HepG2 (cell line): ENCODE measurements around the gene BABAM1. TPM values are rescaled to one million over a fixed set of nuclear protein-coding genes. Genes with fewer than 3 reads are reported as not detected.

Experiments
- ATAC-seq: fragments of 200-7000 bp; cut with Tn5 transposase; 3 replicates; pipeline ENCODE4 v1.9.1; 2020; ENCODE audit warnings: mild to moderate bottlenecking, moderate library complexity
- BruUV-seq: library from RNA; stranded (reverse); fragments of 400-500 nt; replicated peaks from 2 replicates; lab custom pipeline; 2021; lab: Mats Ljungman, UMichigan
- CTCF ChIA-PET: fragments of 300-600 bp; formaldehyde crosslinking; extraction: SDS; loops from one replicate; lab custom pipeline; 2021; ENCODE audit warnings: low total read pairs, inconsistent platforms, low intra/inter-chr PET ratio; lab: Yijun Ruan, JAX
- POLR2A ChIA-PET: fragments of 350-600 bp; sonication (Branson Sonifier 250); formaldehyde crosslinking; loops from one replicate; lab custom pipeline; 2020; ENCODE audit warnings: antibody characterized with exemption, inconsistent platforms; lab: Yijun Ruan, JAX
- DNase-seq: peaks from one replicate; pipeline ENCODE4 v3.0.0-alpha.2; 2015; ENCODE audit warnings: low spot score
- FAIRE-seq: peaks from 3 replicates; lab custom pipeline; 2011; peaks lifted over from hg19 to GRCh38; lab: Jason Lieb, UNC
- H2AFZ ChIP-seq: one replicate; pipeline ENCODE4 v1.6.1; 2011; ENCODE audit warnings: low read length, inconsistent platforms
- H3K27ac ChIP-seq: fragments of 300-600 bp; 3 replicates; pipeline ENCODE4 v1.8.0; 2011; ENCODE audit warnings: mixed run types, mild to moderate bottlenecking, mixed read lengths, low read length, inconsistent platforms; ENCODE audit not compliant: insufficient read depth; ENCODE audit errors: extremely low read length
- H3K27me3 ChIP-seq, 2 experiments: fragments of 200-600 bp in 1 of 2; 2 replicates in 1 of 2; 3 replicates in 1 of 2; pipeline versions ENCODE4 v1.6.0 to v1.8.0; 2011; ENCODE audit warnings: low read length in 2 of 2, mild to moderate bottlenecking in 2 of 2, moderate library complexity in 2 of 2, inconsistent platforms in 1 of 2; ENCODE audit not compliant: insufficient read depth in 2 of 2, control insufficient read depth in 1 of 2
- H3K36me3 ChIP-seq, 2 experiments: fragments of 200-600 bp in 1 of 2; replicated peaks in 1 of 2; 2 replicates in 1 of 2; 3 replicates in 1 of 2; pipeline versions ENCODE4 v1.5.1 to v1.8.0; 2011; ENCODE audit warnings: low read length in 2 of 2, inconsistent platforms in 1 of 2; ENCODE audit not compliant: insufficient read depth in 2 of 2, control insufficient read depth in 1 of 2
- H3K4me1 ChIP-seq: 2 replicates; pipeline ENCODE4 v1.5.1; 2012; ENCODE audit warnings: low read length, inconsistent platforms; ENCODE audit not compliant: insufficient read depth
- H3K4me2 ChIP-seq: 2 replicates; pipeline ENCODE4 v1.6.0; 2011; ENCODE audit warnings: low read depth, low read length, inconsistent platforms
- H3K4me3 ChIP-seq, 3 experiments: fragments of 200-600 bp in 1 of 3; sonication (generic), shearing (Covaris generic) in 1 of 3; replicated peaks in 1 of 3; 2 replicates each; pipeline ENCODE4 v1.5.1; 2011 to 2016; ENCODE audit warnings: low read length in 3 of 3, inconsistent platforms in 2 of 3, low read depth in 2 of 3, mild to moderate bottlenecking in 2 of 3, control low read depth in 1 of 3, mixed read lengths in 1 of 3; ENCODE audit not compliant: insufficient read depth in 1 of 3
- H3K79me2 ChIP-seq: one replicate; pipeline ENCODE4 v1.6.1; 2011; ENCODE audit warnings: low read length, inconsistent platforms; ENCODE audit not compliant: insufficient read depth
- H3K9ac ChIP-seq: 2 replicates; pipeline ENCODE4 v1.6.0; 2011; ENCODE audit warnings: mild to moderate bottlenecking, low read depth, low read length, inconsistent platforms; ENCODE audit not compliant: insufficient read depth
- H3K9me3 ChIP-seq: 2 replicates; pipeline ENCODE4 v1.5.1; 2012; ENCODE audit warnings: mild to moderate bottlenecking, low read length
- H4K20me1 ChIP-seq: 2 replicates; pipeline ENCODE4 v1.6.0; 2011; ENCODE audit warnings: inconsistent platforms, mild to moderate bottlenecking, low read length, moderate library complexity; ENCODE audit not compliant: insufficient read depth
- CBFB ChIP-seq: sonication (generic); formaldehyde crosslinking; IDR thresholded peaks from 2 replicates; pipeline ENCODE4 v1.4.0; 2020; ENCODE audit warnings: missing genetic modification reagents
- CEBPB ChIP-seq: IDR thresholded peaks from 2 replicates; pipeline ENCODE4 v1.6.1; 2011; ENCODE audit warnings: low read depth, low read length, improper control_type of control experiment, borderline replicate concordance
- HHEX ChIP-seq: IDR thresholded peaks from 2 replicates; pipeline ENCODE4 v1.6.1; 2016; ENCODE audit warnings: control low read depth
- SNAPC2 ChIP-seq: sonication (generic); formaldehyde crosslinking; IDR thresholded peaks from 2 replicates; pipeline ENCODE4 v1.8.1; 2022; ENCODE audit warnings: mild to moderate bottlenecking, missing genetic modification reagents
- UBTF ChIP-seq: sonication (generic); formaldehyde crosslinking; IDR thresholded peaks from 2 replicates; pipeline ENCODE4 v1.4.0; 2020; ENCODE audit warnings: mild to moderate bottlenecking, missing genetic modification reagents
- ZNF572 ChIP-seq: sonication (generic); formaldehyde crosslinking; IDR thresholded peaks from 2 replicates; pipeline ENCODE4 v1.5.1; 2020; ENCODE audit warnings: mild to moderate bottlenecking, missing genetic modification reagents
- ZNF703 ChIP-seq: sonication (generic); formaldehyde crosslinking; IDR thresholded peaks from 2 replicates; pipeline ENCODE4 v1.5.1; 2020; ENCODE audit warnings: missing genetic modification reagents, mild to moderate bottlenecking, moderate library complexity, borderline replicate concordance
- ZSCAN22 ChIP-seq: sonication (generic); formaldehyde crosslinking; IDR thresholded peaks from 2 replicates; pipeline ENCODE4 v1.4.0; 2020; ENCODE audit warnings: mild to moderate bottlenecking, missing genetic modification reagents
- WGBS: methylation state at CpG from one replicate; pipeline ENCODE4 v1.1.6; 2017; ENCODE audit warnings: low lambda C conversion rate; 5-methylcytosine and 5-hydroxymethylcytosine counted together
- in situ Hi-C: cut with HindIII; loops from 2 replicates; pipeline ENCODE4 v1.10.0; 2017; ENCODE audit warnings: low pct_unique_long_range_greater_than_20kb; ENCODE audit not compliant: extremely low pct_ligation_motif_present
- intact Hi-C: fragments of 100-400 bp; cut with micrococcal nuclease; formaldehyde crosslinking; loops from one replicate; pipeline ENCODE4 v1.10.0; 2022; ENCODE audit not compliant: unreplicated experiment
- polyA plus RNA-seq, 8 experiments: library from polyadenylated mRNA; depleted of rRNA in 3 of 8; stranded (reverse) in 7 of 8; unstranded in 1 of 8; fragments of >200 nt; fragmentation: Illumina TruSeq in 4 of 8; extraction: Trizol in 4 of 8; gene quantifications; 2 replicates each; pipeline versions ENCODE4 v1.2.1 to v1.2.3, GENCODE V29; 2011 to 2016; ENCODE audit warnings: low read depth in 4 of 8, missing spikeins in 1 of 8, mixed read lengths in 1 of 8; ENCODE audit not compliant: insufficient read depth in 1 of 8
- total RNA-seq, 5 experiments: library from RNA; depleted of rRNA; stranded (reverse); fragments of >200 nt; fragmentation: Illumina TruSeq; extraction: Trizol; gene quantifications; 2 replicates each; pipeline ENCODE4 v1.2.3, GENCODE V29; 2016; ENCODE audit warnings: low read depth in 1 of 5
- TF ChIP-seq, protein P1 (sequence below): sonication (generic); formaldehyde crosslinking; IDR thresholded peaks from 2 replicates; pipeline ENCODE4 v1.4.0; 2020; ENCODE audit warnings: mild to moderate bottlenecking, low read depth, missing genetic modification reagents
- TF ChIP-seq, protein P2 (sequence below): sonication (generic); formaldehyde crosslinking; IDR thresholded peaks from 2 replicates; pipeline ENCODE4 v1.9.0; 2022; ENCODE audit warnings: low read depth, missing genetic modification reagents
- TF ChIP-seq, protein P3 (sequence below): sonication (generic); formaldehyde crosslinking; IDR thresholded peaks from 2 replicates; pipeline ENCODE4 v1.8.0; 2022; ENCODE audit warnings: mild to moderate bottlenecking, missing genetic modification reagents; ENCODE audit not compliant: insufficient replicate concordance
- TF ChIP-seq, protein P4 (sequence below): sonication (generic); formaldehyde crosslinking; IDR thresholded peaks from 2 replicates; pipeline ENCODE4 v1.8.0; 2023; ENCODE audit warnings: mild to moderate bottlenecking, missing genetic modification reagents
- TF ChIP-seq, protein P5 (sequence below): sonication (generic); formaldehyde crosslinking; conservative IDR thresholded peaks from 2 replicates; pipeline ENCODE4 v1.8.1; 2023; ENCODE audit warnings: missing genetic modification reagents

BABAM1 gene
- total and polyA plus RNA-seq, 2 of the 13 experiments (the other 11 are each of a cell fraction or from before 2014, with no cell fraction given): 70.0 to 82.0 TPM

DNA sequence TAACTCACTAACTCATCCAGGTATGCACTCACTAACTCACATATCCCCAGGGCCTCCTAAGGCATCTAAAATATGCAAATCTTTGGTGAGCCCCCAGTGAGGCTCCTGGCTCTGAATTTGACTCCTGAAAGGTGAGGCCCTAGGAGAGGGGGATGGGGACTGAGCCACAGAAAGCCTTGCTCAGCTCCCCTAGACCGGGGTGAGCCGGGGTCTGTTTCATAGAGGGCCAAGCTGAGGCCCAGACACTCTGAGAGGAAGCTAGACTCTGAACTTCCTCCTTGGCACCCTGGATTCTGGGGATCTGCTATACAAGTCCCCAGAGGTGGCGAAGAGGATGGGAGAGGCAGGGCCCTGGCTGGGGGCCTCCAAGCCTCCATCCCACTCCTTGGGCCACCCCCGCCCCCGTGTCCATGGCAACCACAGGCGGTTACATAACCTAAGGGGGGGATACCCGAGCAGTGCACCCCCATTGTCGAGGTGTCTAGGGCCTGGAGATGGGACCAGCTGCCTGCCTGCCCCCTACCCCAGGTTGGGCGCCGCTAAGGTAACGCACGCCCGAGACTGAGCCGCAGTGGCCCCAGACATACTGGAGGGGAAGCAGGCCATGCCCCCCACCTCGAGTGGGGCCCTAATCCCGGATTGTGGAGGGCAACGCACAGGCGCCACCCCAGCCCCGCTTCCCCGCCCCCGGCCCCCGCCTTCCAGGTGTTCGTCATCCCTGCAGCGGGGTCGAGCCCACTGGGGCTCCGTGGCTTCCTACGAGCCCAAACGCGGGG lies 35.3 kb downstream of the BABAM1 start:
- in situ Hi-C loops: no loop called here
- POLR2A ChIA-PET: interaction anchor here (0.6 to 1.8 kb wide), 4 partner anchors 47 to 87 kb away, joined by 3 to 6 read pairs (median 4); partner anchors contain the start of gene USE1
- no peak for FAIRE-seq
- TF ChIP-seq HHEX (CRISPR knock-in tag) (no peak), CEBPB (no peak), ZSCAN22 (CRISPR knock-in tag) (no peak), ZNF703 (CRISPR knock-in tag) (no peak), UBTF (no peak), SNAPC2 (no peak), ZNF572 (0 out of 2 replicates have a peak, but pooled peaks have one; percentile 7), CBFB (CRISPR knock-in tag) (peak; percentile 10; the same call in 1 of the 2 replicates)
- TF ChIP-seq, protein P1, sequence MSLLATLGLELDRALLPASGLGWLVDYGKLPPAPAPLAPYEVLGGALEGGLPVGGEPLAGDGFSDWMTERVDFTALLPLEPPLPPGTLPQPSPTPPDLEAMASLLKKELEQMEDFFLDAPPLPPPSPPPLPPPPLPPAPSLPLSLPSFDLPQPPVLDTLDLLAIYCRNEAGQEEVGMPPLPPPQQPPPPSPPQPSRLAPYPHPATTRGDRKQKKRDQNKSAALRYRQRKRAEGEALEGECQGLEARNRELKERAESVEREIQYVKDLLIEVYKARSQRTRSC (CRISPR knock-in tag): no peak
- TF ChIP-seq, protein P2, sequence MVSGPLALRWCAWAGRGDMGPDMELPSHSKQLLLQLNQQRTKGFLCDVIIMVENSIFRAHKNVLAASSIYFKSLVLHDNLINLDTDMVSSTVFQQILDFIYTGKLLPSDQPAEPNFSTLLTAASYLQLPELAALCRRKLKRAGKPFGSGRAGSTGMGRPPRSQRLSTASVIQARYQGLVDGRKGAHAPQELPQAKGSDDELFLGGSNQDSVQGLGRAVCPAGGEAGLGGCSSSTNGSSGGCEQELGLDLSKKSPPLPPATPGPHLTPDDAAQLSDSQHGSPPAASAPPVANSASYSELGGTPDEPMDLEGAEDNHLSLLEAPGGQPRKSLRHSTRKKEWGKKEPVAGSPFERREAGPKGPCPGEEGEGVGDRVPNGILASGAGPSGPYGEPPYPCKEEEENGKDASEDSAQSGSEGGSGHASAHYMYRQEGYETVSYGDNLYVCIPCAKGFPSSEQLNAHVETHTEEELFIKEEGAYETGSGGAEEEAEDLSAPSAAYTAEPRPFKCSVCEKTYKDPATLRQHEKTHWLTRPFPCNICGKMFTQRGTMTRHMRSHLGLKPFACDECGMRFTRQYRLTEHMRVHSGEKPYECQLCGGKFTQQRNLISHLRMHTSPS (CRISPR knock-in tag): no peak
- TF ChIP-seq, protein P3, sequence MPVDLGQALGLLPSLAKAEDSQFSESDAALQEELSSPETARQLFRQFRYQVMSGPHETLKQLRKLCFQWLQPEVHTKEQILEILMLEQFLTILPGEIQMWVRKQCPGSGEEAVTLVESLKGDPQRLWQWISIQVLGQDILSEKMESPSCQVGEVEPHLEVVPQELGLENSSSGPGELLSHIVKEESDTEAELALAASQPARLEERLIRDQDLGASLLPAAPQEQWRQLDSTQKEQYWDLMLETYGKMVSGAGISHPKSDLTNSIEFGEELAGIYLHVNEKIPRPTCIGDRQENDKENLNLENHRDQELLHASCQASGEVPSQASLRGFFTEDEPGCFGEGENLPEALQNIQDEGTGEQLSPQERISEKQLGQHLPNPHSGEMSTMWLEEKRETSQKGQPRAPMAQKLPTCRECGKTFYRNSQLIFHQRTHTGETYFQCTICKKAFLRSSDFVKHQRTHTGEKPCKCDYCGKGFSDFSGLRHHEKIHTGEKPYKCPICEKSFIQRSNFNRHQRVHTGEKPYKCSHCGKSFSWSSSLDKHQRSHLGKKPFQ (CRISPR knock-in tag): no peak
- TF ChIP-seq, protein P4, sequence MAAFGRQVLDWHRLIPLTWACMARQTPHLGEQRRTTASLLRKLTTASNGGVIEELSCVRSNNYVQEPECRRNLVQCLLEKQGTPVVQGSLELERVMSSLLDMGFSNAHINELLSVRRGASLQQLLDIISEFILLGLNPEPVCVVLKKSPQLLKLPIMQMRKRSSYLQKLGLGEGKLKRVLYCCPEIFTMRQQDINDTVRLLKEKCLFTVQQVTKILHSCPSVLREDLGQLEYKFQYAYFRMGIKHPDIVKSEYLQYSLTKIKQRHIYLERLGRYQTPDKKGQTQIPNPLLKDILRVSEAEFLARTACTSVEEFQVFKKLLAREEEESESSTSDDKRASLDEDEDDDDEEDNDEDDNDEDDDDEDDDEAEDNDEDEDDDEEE (CRISPR knock-in tag): 0 out of 2 replicates have a peak, but pooled peaks have one; percentile 40
- TF ChIP-seq, protein P5, sequence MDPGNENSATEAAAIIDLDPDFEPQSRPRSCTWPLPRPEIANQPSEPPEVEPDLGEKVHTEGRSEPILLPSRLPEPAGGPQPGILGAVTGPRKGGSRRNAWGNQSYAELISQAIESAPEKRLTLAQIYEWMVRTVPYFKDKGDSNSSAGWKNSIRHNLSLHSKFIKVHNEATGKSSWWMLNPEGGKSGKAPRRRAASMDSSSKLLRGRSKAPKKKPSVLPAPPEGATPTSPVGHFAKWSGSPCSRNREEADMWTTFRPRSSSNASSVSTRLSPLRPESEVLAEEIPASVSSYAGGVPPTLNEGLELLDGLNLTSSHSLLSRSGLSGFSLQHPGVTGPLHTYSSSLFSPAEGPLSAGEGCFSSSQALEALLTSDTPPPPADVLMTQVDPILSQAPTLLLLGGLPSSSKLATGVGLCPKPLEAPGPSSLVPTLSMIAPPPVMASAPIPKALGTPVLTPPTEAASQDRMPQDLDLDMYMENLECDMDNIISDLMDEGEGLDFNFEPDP (CRISPR knock-in tag): no peak

More for the DNA sequence above, 35.3 kb downstream of the BABAM1 start:
- peak; percentile 3 for ATAC-seq
- no peaks in the 10 kb centered on the region for H4K20me1 ChIP-seq
- CTCF ChIA-PET: no interaction called here
- peak overlapping the region; percentile 57 for H3K27ac ChIP-seq
- H3K9ac ChIP-seq: peak overlapping the region; percentile 76
- intact Hi-C loops: loop anchor here (1.0 kb wide), 1 partner anchor 87 kb away; the partner anchor contains the start of gene USE1
- peak overlapping the region; percentile 81 to 88 (median 81) for H3K4me3 ChIP-seq
- no TSS peak for BruUV-seq
- H3K9me3 ChIP-seq: peaks cover 5% of the 10 kb centered on the region
- H3K4me2 ChIP-seq: peak overlapping the region; percentile 97
- H3K36me3 ChIP-seq: peaks cover 0 to 6% of the 10 kb centered on the region in 2 experiments; a peak in 1 of 5 replicates
- no peaks in the 10 kb centered on the region for H3K27me3 ChIP-seq
- 38% methylated on average over 2 of the region's 29 CpGs for WGBS
- peaks cover 33% of the 10 kb centered on the region for H3K4me1 ChIP-seq
- DNase-seq: no peak
- no peak overlapping the region for H2AFZ ChIP-seq
- peaks cover 3% of the 10 kb centered on the region for H3K79me2 ChIP-seq
